H1 (cell line): Measurements from ENCODE around the gene CD34. TPM values are rescaled to one million over a fixed set of nuclear protein-coding genes. Genes with fewer than 3 reads are reported as not detected.

Experiments used
- CTCF ChIA-PET: fragments of 300-600 bp; sonication (Branson Sonifier 250); formaldehyde crosslinking; loops from one replicate; lab custom pipeline; 2021; ENCODE audit not compliant: partially characterized antibody; lab: Charles Lee
- POLR2A ChIA-PET: fragments of 300-600 bp; sonication (Branson Sonifier 250); formaldehyde crosslinking; loops from one replicate; lab custom pipeline; 2021; ENCODE audit warnings: inconsistent platforms; ENCODE audit not compliant: partially characterized antibody; lab: Charles Lee
- DNase-seq, 2 experiments: peaks; one replicate each; pipeline versions ENCODE4 v3.0.0 to v3.0.0-alpha.2; 2010 to 2022; ENCODE audit warnings: low spot score in 2 of 2, low read depth in 1 of 2, mixed read lengths in 1 of 2
- FAIRE-seq: peaks from 2 replicates; lab custom pipeline; 2011; peaks lifted over from hg19 to GRCh38; lab: Jason Lieb, UNC
- H2AFZ ChIP-seq: 2 replicates; pipeline ENCODE4 v1.8.1; 2012; ENCODE audit warnings: low read length, inconsistent platforms
- H2AK5ac ChIP-seq: 2 replicates; pipeline ENCODE4 v1.6.1; 2013; ENCODE audit warnings: low read depth, low read length
- H2BK120ac ChIP-seq: replicated peaks from 2 replicates; pipeline ENCODE3; 2013; ENCODE audit warnings: low read depth, low read length, inconsistent platforms
- H2BK12ac ChIP-seq: 2 replicates; pipeline ENCODE4 v1.6.1; 2013; ENCODE audit warnings: low read depth, low read length
- H2BK15ac ChIP-seq: 2 replicates; pipeline ENCODE4 v1.6.1; 2013; ENCODE audit warnings: low read length
- H2BK20ac ChIP-seq: 2 replicates; pipeline ENCODE4 v1.6.1; 2013; ENCODE audit warnings: low read length
- H2BK5ac ChIP-seq: 2 replicates; pipeline ENCODE4 v1.6.1; 2013; ENCODE audit warnings: low read depth, low read length
- H3K14ac ChIP-seq: 2 replicates; pipeline ENCODE4 v1.6.1; 2013; ENCODE audit warnings: inconsistent platforms; ENCODE audit not compliant: insufficient read length
- H3K18ac ChIP-seq: 2 replicates; pipeline ENCODE4 v1.6.1; 2013; ENCODE audit warnings: low read length; ENCODE audit errors: extremely low read depth
- H3K23ac ChIP-seq: 2 replicates; pipeline ENCODE4 v1.6.1; 2013; ENCODE audit warnings: inconsistent platforms; ENCODE audit not compliant: insufficient read length
- H3K23me2 ChIP-seq: 2 replicates; pipeline ENCODE4 v1.6.1; 2013; ENCODE audit warnings: low read depth, low read length
- H3K27ac ChIP-seq: 2 replicates; pipeline ENCODE4 v1.6.1; 2011; ENCODE audit warnings: low read depth, low read length, inconsistent platforms
- H3K27me3 ChIP-seq, 4 experiments: replicated peaks in 1 of 4; 1 replicate in 1 of 4; 2 replicates in 3 of 4; pipeline versions ENCODE4 v1.6.1 to v1.8.1; 2011 to 2013; ENCODE audit warnings: low read length in 3 of 4, mild to moderate bottlenecking in 3 of 4, inconsistent platforms in 2 of 4, mixed read lengths in 2 of 4, moderate library complexity in 1 of 4; ENCODE audit not compliant: control insufficient read depth in 3 of 4, insufficient read depth in 3 of 4; ENCODE audit errors: extremely low read depth in 1 of 4
- H3K36me3 ChIP-seq, 4 experiments: 2 replicates each; pipeline versions ENCODE4 v1.6.1 to v1.8.1; 2011 to 2013; ENCODE audit warnings: mild to moderate bottlenecking in 4 of 4, low read length in 3 of 4, moderate library complexity in 2 of 4, control low read depth in 1 of 4, inconsistent platforms in 1 of 4; ENCODE audit not compliant: insufficient read depth in 4 of 4, control insufficient read depth in 2 of 4
- H3K4ac ChIP-seq: replicated peaks from 2 replicates; pipeline ENCODE3; 2013; ENCODE audit warnings: low read length, low read depth, mixed read lengths, inconsistent platforms; ENCODE audit not compliant: insufficient read length
- H3K4me1 ChIP-seq, 4 experiments: replicated peaks in 1 of 4; 1 replicate in 1 of 4; 2 replicates in 3 of 4; pipeline versions ENCODE4 v1.6.1 to v1.8.1; 2011 to 2013; ENCODE audit warnings: low read length in 3 of 4, inconsistent platforms in 2 of 4, mixed read lengths in 1 of 4; ENCODE audit not compliant: insufficient read depth in 4 of 4, control insufficient read depth in 3 of 4
- H3K4me2 ChIP-seq, 2 experiments: 2 replicates each; pipeline versions ENCODE4 v1.6.1 to v1.8.1; 2011 to 2013; ENCODE audit warnings: low read depth in 2 of 2, low read length in 2 of 2, control low read depth in 1 of 2, inconsistent platforms in 1 of 2, mild to moderate bottlenecking in 1 of 2; ENCODE audit not compliant: insufficient read depth in 1 of 2
- H3K4me3 ChIP-seq, 4 experiments: fragments of 200-600, 300-600 bp in 1 of 4; sonication (generic), shearing (Covaris generic), sonication (Bioruptor Twin) in 1 of 4; 2 replicates each; pipeline versions ENCODE4 v1.5.1 to v1.8.1; 2011 to 2016; ENCODE audit warnings: low read length in 4 of 4, low read depth in 3 of 4, control low read depth in 2 of 4, inconsistent platforms in 2 of 4, mild to moderate bottlenecking in 2 of 4, mixed read lengths in 1 of 4, moderate library complexity in 1 of 4; ENCODE audit not compliant: insufficient read depth in 2 of 4; ENCODE audit errors: extremely low read depth in 1 of 4
- H3K56ac ChIP-seq: replicated peaks from 2 replicates; pipeline ENCODE3; 2013; ENCODE audit warnings: low read depth, mild to moderate bottlenecking, mixed read lengths, low read length, inconsistent platforms; ENCODE audit not compliant: insufficient read length
- H3K79me1 ChIP-seq: 2 replicates; pipeline ENCODE4 v1.6.1; 2013; ENCODE audit warnings: low read depth, low read length, control low read depth
- H3K79me2 ChIP-seq, 2 experiments: 2 replicates each; pipeline versions ENCODE4 v1.6.1 to v1.8.1; 2012 to 2013; ENCODE audit warnings: low read length in 2 of 2, mild to moderate bottlenecking in 2 of 2, inconsistent platforms in 1 of 2; ENCODE audit not compliant: insufficient read depth in 2 of 2, control insufficient read depth in 1 of 2
- H3K9ac ChIP-seq, 4 experiments: replicated peaks in 1 of 4; 1 replicate in 1 of 4; 2 replicates in 3 of 4; pipeline versions ENCODE4 v1.6.1 to v1.8.1; 2011 to 2013; ENCODE audit warnings: low read depth in 3 of 4, low read length in 3 of 4, control low read depth in 2 of 4, mild to moderate bottlenecking in 2 of 4, moderate library complexity in 2 of 4, inconsistent platforms in 1 of 4; ENCODE audit errors: extremely low read depth in 1 of 4
- H3K9me3 ChIP-seq, 2 experiments: 2 replicates each; pipeline versions ENCODE4 v1.6.1 to v1.8.1; 2012 to 2013; ENCODE audit warnings: mild to moderate bottlenecking in 2 of 2, moderate library complexity in 2 of 2, control low read depth in 1 of 2, inconsistent platforms in 1 of 2, low read depth in 1 of 2, low read length in 1 of 2, mixed read lengths in 1 of 2; ENCODE audit not compliant: insufficient read depth in 2 of 2
- H4K20me1 ChIP-seq, 2 experiments: replicated peaks in 1 of 2; 2 replicates each; pipeline versions ENCODE3 to v1.8.1; 2011 to 2013; ENCODE audit warnings: inconsistent platforms in 2 of 2, low read length in 2 of 2, mild to moderate bottlenecking in 1 of 2; ENCODE audit not compliant: insufficient read depth in 2 of 2, control insufficient read depth in 1 of 2
- H4K5ac ChIP-seq: 2 replicates; pipeline ENCODE4 v1.6.1; 2013; ENCODE audit warnings: low read length, low read depth, mixed read lengths, inconsistent platforms; ENCODE audit not compliant: insufficient read length
- H4K8ac ChIP-seq: 2 replicates; pipeline ENCODE4 v1.8.0; 2013; ENCODE audit warnings: mild to moderate bottlenecking, moderate library complexity, low read length, inconsistent platforms; ENCODE audit not compliant: insufficient read depth; ENCODE audit errors: extremely low read depth
- H4K91ac ChIP-seq: replicated peaks from 2 replicates; pipeline ENCODE3; 2013; ENCODE audit warnings: low read length, mixed read lengths, inconsistent platforms; ENCODE audit not compliant: insufficient read length
- CBX5 ChIP-seq: fragments of 300-800, 300-1000 bp; sonication (generic); IDR thresholded peaks from 2 replicates; pipeline ENCODE4 v1.7.1; 2016; ENCODE audit warnings: antibody characterized with exemption, low read length, low read depth
- CHD2 ChIP-seq: IDR thresholded peaks from 2 replicates; pipeline ENCODE4 v1.6.1; 2012; ENCODE audit warnings: low read length, improper control_type of control experiment
- MAFK ChIP-seq: IDR thresholded peaks from 2 replicates; pipeline ENCODE4 v1.6.1; 2012; ENCODE audit warnings: low read depth, mild to moderate bottlenecking, improper control_type of control experiment, low read length
- TAF7 ChIP-seq: optimal IDR thresholded peaks from 2 replicates; pipeline ENCODE3; 2011; ENCODE audit warnings: low read depth, mild to moderate bottlenecking, inconsistent platforms, low read length, moderate library complexity, borderline replicate concordance
- YY1 ChIP-seq: IDR thresholded peaks from 2 replicates; pipeline ENCODE4 v1.6.1; 2011; ENCODE audit warnings: low read depth, mild to moderate bottlenecking, low read length
- WGBS, 2 experiments: shearing (Covaris generic) in 1 of 2; methylation state at CpG; one replicate each; pipeline versions ENCODE4 v1.1.6 to v1.1.7; 2013 to 2015; ENCODE audit warnings: low lambda C conversion rate in 2 of 2, mixed read lengths in 2 of 2, inconsistent platforms in 1 of 2, low coverage in 1 of 2, missing lambda C conversion rate in 1 of 2; ENCODE audit not compliant: insufficient replicate concordance in 2 of 2, insufficient coverage in 1 of 2, insufficient read length in 1 of 2; ENCODE audit errors: extremely low coverage in 1 of 2, missing lambda C conversion rate in 1 of 2; 5-methylcytosine and 5-hydroxymethylcytosine counted together
- polyA plus RNA-seq, 7 experiments: library from polyadenylated mRNA; depleted of rRNA in 3 of 7; stranded (reverse) in 5 of 7; unstranded in 2 of 7; fragments of >200 nt in 5 of 7; fragments of 200-250 nt in 2 of 7; gene quantifications; 1 replicate in 5 of 7; 2 replicates in 1 of 7; 4 replicates in 1 of 7; pipeline versions ENCODE4 v1.2.1 to v1.2.3, GENCODE V29; 2011 to 2013; ENCODE audit warnings: missing spikeins in 2 of 7, mixed read lengths in 2 of 7
- total RNA-seq: library from RNA; stranded (reverse); fragmentation: NEBNext Ultra II Directional; extraction: Animal tissue kit (Norgen Biotek cat#: 25700); gene quantifications from 2 replicates; pipeline ENCODE4 v1.2.1, GENCODE V29; 2021

CD34 gene
- total and polyA plus RNA-seq, 2 of the 8 experiments (the other 6 are each of a cell fraction or from before 2014, with no cell fraction given): 0.39 to 0.54 TPM

GRCh38 chr1:207952617-207953542, 42.0 kb upstream of the CD34 start:
- ChIA-PET CTCF (interaction anchor here (0.8 to 3.1 kb wide), 5 partner anchors 10 to 68 kb away, joined by 3 to 17 read pairs (median 11); no protein-coding TSS in a partner anchor), POLR2A (interaction anchor here (0.7 to 1.2 kb wide), 2 partner anchors 10 to 286 kb away, joined by 3 read pairs; no protein-coding TSS in a partner anchor)
- FAIRE-seq: no peak
- Histone ChIP-seq H3K79me1 (no peaks in the 10 kb centered on the region), H3K18ac (no peak overlapping the region), H4K8ac (no peak overlapping the region), H3K23me2 (no peaks in the 10 kb centered on the region), H2BK12ac (no peak overlapping the region), H2BK5ac (no peak overlapping the region), H3K4me1 (no peaks in the 10 kb centered on the region), H2BK15ac (no peak overlapping the region), H3K79me2 (no peaks in the 10 kb centered on the region), H3K9ac (no peak overlapping the region), H3K4me2 (no peak overlapping the region), H4K20me1 (no peaks in the 10 kb centered on the region), H4K91ac (no peak overlapping the region), H4K5ac (no peak overlapping the region), H3K4ac (no peak overlapping the region), H3K36me3 (no peaks in the 10 kb centered on the region), H3K9me3 (no peaks in the 10 kb centered on the region), H2AFZ (no peak overlapping the region), H3K23ac (no peak overlapping the region), H2BK120ac (no peak overlapping the region), H3K14ac (no peak overlapping the region), H3K27me3 (peaks cover 1 to 10% (median 7%) of the 10 kb centered on the region in 4 experiments; a peak in 6 of 7 replicates), H2BK20ac (no peak overlapping the region), H3K27ac (no peak overlapping the region), H3K4me3 (no peak overlapping the region), H2AK5ac (no peak overlapping the region), H3K56ac (no peak overlapping the region)
- DNase-seq: no peak
- TF ChIP-seq CBX5 (no peak), MAFK (no peak), YY1 (no peak), TAF7 (no peak), CHD2 (no peak)
- 66% methylated on average over 4 of the region's 4 CpGs; no CpG with 5 or more reads in 1 of the 2 experiments for WGBS, 2 experiments
